HG03460 (cell line): ENCODE results near the gene CHSY3.

Experiments used
- ATAC-seq: cut with Tn5 transposase; IDR thresholded peaks from one replicate; pipeline ENCODE4 v1.9.1; 2021; ENCODE audit not compliant: unreplicated experiment

Gene CHSY3

DNA sequence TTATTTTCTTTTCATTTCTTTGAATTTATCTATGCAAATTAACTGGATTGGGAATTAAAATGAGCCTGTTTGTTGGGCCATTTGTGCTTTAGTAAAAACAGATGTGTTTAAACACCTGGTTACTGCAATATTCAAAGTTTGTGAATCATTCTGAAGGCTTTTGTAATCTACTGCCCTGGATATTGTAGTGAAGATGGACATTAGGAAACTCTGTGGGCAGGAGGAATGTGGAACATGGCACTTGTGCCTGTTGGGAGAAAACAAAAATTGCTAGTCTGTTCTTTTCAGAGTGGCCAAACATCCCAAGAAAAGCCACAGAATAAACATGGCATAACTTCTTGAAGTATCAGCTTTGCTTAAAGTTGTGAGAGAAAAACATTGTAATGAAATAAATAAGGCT lies 40.8 kb downstream of the CHSY3 start:
- ATAC-seq: no peak

DNA sequence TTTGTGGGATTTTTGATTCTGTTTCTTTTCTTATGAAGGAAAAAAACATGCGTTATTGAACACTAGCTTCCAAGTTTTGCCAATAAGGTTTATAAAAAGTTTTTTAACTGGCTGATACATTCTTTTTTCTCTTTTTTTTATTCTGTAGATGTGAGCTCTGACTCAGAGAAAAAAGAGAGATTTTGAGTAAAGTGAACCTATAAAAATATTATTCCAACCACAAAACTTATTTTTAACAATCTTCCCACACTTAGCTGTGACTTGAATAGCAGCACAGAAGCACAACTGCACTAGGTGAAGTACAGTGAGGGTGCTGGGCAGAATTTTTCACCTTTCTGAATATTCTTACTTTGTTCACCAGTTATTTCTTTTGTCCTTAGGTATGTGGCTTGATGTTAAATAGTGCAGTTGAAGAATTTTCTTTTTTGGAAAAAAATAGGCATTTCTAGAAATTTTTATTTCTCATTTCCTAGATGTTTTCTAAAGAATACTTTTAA lies 41.6 kb downstream of the CHSY3 start:
- ATAC-seq: no peak

DNA sequence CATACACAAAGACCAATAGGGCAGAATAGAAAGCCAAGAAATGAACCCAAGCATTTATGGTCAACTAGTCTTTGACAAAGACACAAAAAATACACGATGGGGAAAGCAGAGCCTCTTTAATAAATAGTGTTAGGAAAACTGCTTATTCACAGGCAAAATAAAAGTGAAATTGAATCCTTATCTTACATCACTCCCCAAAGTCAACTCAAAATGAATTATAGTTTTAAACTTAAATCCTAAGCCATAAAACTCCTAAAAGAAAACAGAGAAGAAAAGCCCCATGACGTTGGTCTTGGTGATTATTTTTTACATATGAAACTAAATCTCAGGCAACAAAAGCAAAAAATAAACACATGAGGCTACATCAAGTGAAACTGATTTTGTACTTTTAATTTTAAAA lies 46.8 kb downstream of the CHSY3 start:
- no peak for ATAC-seq

DNA sequence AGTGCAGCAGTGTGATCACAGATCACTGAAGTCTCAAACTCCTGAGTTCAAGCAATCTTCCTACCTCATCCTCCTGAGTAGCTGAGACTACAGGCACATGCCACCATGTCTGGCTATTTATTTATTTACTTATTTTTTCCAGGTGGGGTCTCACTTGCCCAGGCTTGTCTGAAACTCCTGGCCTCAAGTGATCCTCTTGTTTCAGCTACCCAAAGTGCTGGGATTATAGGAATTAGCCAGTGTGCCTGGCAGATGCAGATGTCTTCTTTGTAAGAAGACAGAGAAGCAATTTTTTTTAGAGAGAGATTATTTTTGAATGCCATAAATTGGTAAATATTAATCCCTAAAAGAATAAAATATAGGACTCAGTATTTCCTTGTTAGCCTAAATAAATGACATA lies 54.3 kb downstream of the CHSY3 start:
- ATAC-seq: no peak

DNA sequence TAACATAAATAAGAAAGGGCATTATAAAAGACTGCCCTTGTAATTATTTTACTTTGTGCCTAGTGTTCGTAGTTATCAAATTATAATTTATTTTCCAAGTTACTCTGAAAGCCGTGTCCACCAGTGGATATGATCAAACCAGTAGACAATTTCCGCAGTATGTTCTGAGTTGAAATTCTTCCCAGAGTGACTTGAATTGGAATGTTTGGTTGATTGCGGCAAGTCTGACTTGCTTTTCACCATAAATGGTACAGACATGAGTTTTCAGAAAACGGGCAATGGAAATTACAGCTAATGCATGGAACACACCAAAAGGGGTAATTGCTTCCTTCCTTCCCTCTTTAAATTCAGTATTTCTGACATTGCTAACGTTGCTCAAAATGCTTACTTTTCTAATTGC lies 56.6 kb downstream of the CHSY3 start:
- no peak for ATAC-seq

DNA sequence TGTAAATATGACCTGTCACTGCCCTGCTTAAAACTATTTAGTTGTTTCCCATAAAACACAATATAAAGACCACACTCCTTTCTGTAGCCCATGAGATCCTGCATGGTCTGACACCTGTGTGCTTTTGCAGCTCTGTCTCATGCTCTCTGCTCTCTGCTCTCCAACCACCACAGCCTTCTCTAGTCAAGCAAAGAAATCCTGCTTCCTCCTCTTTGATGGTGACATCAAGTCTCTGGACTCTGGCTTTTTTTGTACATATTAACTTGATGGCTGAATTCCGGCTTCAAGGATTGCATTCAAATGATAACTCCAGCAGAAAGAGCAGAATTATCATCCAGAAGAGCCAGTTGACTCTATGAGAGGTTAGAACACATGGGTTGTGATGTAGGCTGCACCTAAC lies 58.2 kb downstream of the CHSY3 start:
- no peak for ATAC-seq

DNA sequence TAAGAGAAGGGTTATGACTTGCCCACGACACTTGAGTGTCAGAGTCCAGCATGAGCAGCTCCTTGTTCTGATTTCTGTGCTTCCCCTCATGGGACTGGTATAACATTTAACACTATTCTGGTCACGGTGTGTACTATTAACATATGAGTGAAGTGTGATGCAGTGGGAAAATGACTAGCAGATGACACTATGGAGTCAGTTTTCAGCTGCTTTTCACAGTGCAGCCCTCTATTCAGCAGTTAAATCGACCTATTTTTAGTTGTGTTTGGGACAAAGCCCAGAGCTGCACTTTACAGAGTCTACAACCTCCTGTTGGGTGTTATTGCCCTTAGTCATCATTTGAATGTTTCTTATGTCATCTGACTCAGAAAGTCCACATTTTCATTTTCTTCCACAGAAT lies 59.1 kb downstream of the CHSY3 start:
- ATAC-seq: no peak

DNA sequence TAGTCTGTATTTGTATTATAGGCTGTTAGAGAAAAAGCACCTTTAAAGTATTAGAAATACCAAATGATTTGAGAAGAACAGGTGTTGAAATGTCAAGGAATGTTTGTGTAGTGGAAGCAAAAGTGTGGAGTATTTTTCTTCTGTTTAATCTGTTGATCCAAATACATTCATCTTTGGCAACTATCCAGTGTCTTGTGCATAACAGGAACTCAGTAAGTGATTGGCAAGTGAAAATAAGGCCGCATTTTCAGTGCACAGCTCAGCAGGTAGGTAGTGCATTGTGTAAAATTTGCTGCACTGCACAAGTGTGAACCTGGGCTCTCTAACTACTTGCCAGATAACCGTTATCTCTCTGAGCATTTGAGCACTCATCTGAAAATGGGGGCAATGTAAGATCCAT lies 61.8 kb downstream of the CHSY3 start:
- ATAC-seq: no peak

DNA sequence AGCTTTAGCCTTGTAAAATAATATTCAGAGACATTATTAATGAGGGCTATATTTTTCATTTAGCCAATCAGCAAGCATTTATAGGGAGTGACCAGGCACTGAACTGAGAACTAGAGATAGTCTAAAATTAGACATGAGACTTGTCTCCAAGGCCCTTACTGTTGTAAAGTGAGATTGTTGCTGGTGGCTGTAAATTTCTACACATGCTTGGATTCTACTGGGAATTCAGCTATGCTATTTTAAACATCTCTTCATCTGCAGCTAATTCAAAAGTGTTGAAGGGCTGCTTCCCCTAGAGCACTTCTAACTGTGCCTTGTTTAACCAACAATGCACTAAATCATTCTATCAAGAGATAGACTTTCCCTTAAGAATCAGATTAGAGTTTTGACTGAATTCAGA lies 67.4 kb downstream of the CHSY3 start:
- ATAC-seq: no peak

DNA sequence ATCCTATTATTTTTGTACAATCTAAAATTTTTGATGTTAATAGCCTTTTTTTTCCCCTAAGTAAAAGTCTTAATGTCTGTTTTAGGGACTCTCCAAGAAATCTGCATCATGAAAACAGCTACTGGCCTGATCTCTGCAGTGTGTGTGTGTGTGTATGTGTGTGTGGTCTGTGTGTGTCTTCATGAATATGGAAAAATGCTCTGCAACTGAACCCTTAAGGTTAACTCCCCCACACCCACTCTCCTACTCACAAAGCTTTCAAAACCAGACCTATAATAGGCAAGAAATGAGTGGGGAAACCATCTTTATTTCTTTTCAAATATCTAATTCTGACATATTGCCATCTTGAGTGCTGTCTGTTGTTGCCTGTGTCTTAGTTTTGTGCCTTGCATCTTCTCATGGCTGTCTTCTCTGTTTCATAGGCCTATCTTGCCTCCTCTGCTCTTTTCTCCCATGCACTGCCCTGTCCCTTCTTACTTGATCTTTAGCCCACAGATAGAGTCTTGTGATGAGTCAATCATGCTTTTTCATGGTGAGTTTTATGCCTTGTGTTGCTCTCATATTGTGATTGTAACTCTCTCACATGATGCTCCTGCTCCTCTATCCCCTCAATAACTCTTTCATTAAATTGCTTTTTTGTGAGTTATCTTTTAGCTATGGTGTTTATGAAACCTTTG lies 68.3 kb downstream of the CHSY3 start:
- no peak for ATAC-seq

DNA sequence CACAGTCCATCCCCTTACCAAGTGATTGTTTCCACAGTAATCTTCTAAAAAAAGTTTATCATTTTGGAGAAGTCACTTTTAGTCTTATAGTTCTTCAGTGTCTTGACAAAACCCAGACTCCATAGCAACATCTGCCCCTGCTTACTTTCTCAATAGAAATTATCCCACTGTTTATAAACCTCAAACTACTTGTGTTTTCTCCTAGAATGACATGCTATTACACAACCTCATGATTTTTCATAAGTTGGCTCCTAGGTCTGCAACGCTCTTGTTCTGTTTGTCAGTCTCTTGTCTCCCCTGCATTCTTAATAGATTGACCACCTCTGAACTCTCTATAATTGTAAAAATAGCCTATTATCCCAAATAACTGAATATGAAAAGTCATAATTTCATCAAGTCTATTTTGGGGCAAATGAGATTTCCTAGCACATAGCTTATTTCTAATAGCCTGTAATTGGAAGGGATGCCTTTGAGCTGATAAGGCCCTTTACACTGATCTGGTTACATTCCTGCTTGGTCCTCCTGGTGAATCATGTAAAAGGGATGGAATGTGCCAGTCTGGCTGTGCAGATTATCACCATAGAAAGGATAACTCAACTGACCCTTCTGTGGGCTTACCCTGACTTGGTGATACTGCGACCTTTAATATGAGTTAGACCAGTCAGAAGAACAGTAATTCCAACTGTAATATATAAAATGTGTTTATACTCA lies 69.6 kb downstream of the CHSY3 start:
- ATAC-seq: no peak

DNA sequence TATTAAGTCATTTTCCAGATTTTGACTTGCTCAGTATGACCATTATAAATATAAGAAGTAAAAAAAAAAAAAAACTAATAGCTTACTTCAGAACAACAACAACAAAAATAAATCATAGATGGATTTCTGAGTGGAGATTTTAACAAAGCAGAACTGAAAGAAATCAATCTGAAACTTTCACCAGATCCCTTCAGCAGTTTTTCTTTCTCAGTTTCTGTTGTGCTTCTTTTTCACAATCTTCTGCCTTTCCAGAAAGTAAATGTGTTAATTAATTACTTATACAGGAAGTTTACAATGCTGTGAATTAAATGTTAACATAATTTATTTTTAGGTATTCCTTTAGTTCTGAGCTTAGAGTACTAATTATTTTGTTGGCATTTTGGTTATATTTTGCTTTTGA lies 73.5 kb downstream of the CHSY3 start:
- ATAC-seq: peak; percentile 85

DNA sequence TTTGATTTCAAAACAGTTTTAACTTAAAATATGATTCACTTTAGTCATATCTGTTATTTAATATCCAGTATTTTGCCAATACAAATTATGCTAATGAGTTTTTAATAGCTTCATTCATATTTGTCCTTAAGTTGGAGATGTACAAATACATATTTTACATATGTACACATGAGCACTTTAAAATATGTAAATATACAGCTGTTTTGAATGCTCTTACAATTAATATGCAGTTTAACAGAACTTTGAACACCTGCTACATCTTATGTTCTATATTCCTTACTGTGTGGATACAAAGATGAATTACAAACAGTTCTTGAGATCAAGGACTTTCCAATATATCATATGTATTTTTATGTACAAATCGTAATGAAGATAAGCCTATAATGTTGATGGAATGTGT lies 74.0 kb downstream of the CHSY3 start:
- no peak for ATAC-seq

DNA sequence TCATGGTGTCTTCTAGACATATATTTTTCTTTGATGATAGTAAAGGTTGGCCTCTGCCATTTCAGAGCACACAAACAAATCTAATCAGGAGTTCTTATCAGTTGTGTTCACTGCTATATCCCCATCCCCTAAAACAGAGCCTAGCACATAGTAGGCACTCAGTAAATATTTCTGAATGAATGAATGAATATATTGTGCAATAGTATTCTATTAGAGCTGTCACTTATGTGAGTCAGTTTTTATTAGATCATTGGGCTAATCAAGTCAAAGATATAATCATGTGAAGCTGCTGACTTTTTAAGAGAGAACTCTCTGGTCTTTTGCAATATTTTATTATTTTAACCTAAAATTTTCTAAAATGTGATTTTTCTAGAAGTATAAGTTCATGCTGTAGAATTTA lies 84.2 kb downstream of the CHSY3 start:
- ATAC-seq: no peak

DNA sequence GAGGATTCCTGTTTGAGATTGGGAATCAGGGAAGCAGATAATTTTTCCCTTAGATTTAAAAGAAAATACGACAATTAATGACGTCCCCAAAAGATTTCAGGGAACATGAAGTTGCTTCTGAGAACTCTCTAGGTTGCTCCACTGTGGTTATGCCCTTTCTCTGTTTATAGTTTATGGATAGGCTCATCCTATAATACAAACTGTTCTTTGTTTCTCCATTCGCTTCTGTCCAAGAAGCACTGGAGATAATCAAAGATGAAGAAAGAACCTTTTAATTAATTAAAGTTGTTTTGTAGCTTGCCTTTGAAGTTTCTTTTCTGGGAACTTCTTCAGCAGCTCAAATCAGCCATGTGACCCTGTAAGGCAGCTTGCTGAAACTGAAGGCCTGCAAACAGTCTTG lies 87.5 kb downstream of the CHSY3 start:
- no peak for ATAC-seq

DNA sequence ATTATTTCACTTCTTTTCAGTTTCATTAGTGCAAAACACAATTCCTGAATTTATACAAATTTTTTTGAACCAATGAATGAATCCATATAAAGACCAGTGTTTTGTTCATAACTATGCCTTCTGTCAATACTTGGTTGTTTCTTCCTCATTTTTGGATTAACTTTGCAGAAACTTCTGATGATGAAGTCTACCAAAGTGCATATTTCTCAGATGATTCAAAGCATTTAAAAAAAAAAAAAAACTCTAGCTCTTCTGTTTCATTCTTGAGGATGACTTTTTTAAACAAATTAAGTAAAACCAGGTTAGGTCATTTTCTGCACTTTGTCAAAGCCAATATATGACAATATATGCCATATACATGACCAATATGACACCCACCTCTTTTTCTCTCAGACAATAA lies 92.6 kb downstream of the CHSY3 start:
- no peak for ATAC-seq

DNA sequence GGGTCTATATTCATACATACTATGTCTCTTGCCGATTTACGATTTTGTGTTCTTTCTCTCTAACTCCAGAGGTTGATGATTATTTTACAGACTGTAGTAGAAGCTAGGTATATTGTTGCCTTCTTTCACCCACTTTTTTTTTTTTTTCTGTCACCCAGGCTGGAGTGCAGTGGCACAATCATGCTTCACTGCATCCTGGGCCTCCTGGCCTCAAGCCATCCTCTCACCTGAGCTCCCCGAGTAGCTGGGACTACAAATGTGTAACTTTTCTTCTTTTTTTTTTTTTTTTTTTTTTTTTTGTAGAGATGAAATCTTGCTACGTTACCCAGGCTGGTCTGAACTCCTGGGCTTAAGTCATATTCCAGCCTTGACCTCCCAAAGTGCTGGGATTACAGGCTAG lies 96.2 kb downstream of the CHSY3 start:
- no peak for ATAC-seq

DNA sequence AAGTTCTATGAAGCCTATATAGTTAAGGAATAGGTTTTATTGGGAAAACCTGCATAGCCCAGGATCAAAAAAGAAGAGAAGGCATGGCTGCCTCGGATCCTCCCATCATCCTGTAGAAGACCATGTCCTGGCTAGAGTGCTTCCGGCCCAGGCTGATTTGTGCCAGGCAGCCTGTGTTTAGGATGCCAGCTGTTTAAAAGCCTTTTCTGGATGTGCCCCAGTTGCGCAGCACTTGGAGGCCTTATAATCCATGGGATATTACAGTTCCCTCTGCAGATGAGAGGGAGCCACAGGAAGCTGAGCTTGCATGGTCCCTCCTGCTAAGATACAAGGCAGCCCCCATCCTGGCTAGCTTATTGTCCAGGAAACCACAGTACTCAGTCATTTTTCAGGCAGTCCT lies 97.9 kb downstream of the CHSY3 start:
- no peak for ATAC-seq

DNA sequence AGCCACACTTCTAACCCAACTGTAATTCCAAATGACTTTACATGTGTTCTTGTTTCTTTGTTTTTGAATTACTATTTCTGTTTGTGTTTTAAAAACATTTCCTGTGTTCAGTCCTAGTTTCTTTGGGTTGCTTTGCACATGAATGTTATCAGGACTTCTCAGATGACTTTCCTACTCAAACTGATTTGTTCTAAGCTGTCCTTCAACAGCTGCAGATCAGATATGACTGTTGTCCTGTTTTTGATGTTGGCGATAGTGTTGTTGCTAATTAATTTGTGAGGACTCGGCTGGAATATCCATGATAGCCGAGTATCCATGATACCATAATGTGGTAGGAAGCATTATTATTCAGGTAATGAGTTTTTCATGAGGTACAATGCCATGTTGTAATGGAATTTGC lies 98.6 kb downstream of the CHSY3 start:
- ATAC-seq: no peak

DNA sequence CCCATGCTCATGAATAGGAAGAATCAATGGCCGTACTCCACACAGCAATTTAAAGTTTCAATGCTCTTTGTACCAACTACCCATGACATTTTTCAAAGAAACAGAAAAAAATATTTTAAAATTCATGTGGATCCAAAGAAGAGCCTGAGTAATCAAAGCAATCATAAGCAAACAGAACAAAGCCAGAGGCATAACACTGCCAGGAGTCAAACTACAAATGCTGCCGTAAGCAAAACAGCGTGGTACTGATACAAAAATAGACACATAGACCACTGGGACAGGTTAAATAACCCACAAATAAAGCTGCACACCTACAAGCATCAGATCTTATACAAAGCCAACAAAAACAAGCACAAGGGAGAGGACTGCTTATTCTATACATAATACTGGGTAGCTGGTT lies 107.7 kb downstream of the CHSY3 start:
- ATAC-seq: no peak

DNA sequence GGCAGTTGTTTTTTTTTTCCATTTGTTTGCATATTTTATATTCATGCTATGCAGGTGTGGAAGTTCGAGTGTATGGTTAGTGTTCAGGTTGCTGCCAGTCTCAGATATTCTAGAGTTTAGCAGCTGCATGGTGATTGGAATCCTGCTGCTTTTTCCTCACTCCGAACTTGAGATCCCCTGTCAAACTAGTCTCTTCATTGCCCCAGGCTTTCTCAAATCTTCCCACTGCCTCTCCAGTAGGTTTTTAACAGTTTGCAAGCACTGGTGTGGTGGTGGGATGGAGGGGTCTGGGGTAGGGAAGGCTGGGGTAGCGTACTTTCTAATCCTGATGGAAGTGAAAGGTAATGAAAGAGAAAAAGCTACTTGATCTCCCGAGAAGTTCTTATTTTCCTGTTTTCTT lies 112.9 kb downstream of the CHSY3 start:
- ATAC-seq: no peak

DNA sequence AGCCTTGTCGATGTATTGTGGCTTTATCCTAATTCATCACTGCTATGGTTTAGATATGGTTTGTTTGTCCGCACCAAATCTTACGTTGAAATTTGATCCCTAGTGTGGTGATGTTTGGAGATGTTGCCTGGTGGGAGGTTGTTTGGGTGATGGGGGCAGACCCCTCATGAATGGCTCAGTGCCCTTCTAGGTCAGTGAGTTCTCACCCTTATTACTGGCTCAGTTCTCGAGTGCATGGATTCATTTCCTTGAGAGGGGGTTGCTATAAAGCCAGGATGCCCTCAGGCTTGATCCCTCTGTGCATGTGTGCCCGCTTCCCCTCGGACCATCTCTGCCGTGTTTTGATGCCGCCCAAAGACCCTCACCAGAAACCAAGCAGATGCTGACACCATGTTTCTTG lies 114.4 kb downstream of the CHSY3 start:
- ATAC-seq: no peak

DNA sequence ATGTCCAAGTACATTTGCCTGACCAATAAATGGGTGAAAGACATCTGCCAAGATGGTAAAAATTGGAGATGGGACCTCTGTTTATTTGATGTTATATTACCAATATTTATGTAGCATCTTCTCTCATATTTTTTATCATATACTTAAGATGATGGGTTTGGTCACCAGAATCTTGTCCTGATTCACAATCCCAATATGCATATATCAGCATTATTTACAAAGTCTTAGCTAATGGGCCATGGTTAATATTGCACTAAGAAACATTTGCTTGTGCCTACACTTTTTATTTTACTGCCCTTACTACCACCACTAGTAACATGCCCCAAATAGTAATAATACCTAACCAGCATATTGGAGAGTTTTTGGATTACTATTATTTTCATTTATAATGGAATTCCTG lies 116.7 kb downstream of the CHSY3 start:
- no peak for ATAC-seq
